Adipocyte (in vitro differentiated cells): ENCODE data around the gene ITPRIPL1.

ENCODE experiments used
- DNase-seq: peaks from one replicate; pipeline ENCODE4 v3.0.0-alpha.2; 2015; ENCODE audit warnings: low read depth
- H3K27me3 ChIP-seq: replicated peaks from 2 replicates; pipeline ENCODE4 v1.7.0; 2013; ENCODE audit warnings: mild to moderate bottlenecking, low read length, moderate library complexity; ENCODE audit not compliant: control insufficient read depth, insufficient read depth
- H3K36me3 ChIP-seq: 2 replicates; pipeline ENCODE4 v1.7.0; 2013; ENCODE audit warnings: low read length, mild to moderate bottlenecking, moderate library complexity; ENCODE audit not compliant: control insufficient read depth, insufficient read depth, severe bottlenecking
- H3K4me1 ChIP-seq: 2 replicates; pipeline ENCODE4 v1.7.0; 2013; ENCODE audit warnings: mild to moderate bottlenecking, low read length, moderate library complexity; ENCODE audit not compliant: control insufficient read depth, insufficient read depth
- H3K4me3 ChIP-seq: 2 replicates; pipeline ENCODE4 v1.7.0; 2013; ENCODE audit warnings: mild to moderate bottlenecking, low read length, moderate library complexity
- H3K9ac ChIP-seq: 2 replicates; pipeline ENCODE4 v1.7.0; 2013; ENCODE audit warnings: mild to moderate bottlenecking, low read length, moderate library complexity
- H3K9me3 ChIP-seq: 2 replicates; pipeline ENCODE4 v1.7.0; 2013; ENCODE audit warnings: mild to moderate bottlenecking, low read length, moderate library complexity; ENCODE audit not compliant: control insufficient read depth

Gene ITPRIPL1

GRCh38 chr2:96306370-96306769, 18.7 kb upstream of the ITPRIPL1 start:
- Histone ChIP-seq H3K36me3 (peaks cover 28% of the 10 kb centered on the region), H3K4me3 (peak overlapping the region; percentile 99)
- no peak for DNase-seq

GRCh38 chr2:96308248-96308647, 16.9 kb upstream of the ITPRIPL1 start:
- Histone ChIP-seq H3K4me1 (peaks cover 25% of the 10 kb centered on the region), H3K27me3 (no peaks in the 10 kb centered on the region), H3K4me3 (no peak overlapping the region), H3K9ac (no peak overlapping the region), H3K36me3 (peaks cover 9% of the 10 kb centered on the region), H3K9me3 (no peaks in the 10 kb centered on the region)
- DNase-seq: no peak

More at GRCh38 chr2:96306370-96306769, 18.7 kb upstream of the ITPRIPL1 start:
- Histone ChIP-seq H3K9ac (peak overlapping the region; percentile 92), H3K4me1 (peaks cover 18% of the 10 kb centered on the region), H3K9me3 (no peaks in the 10 kb centered on the region), H3K27me3 (no peaks in the 10 kb centered on the region)

DNA sequence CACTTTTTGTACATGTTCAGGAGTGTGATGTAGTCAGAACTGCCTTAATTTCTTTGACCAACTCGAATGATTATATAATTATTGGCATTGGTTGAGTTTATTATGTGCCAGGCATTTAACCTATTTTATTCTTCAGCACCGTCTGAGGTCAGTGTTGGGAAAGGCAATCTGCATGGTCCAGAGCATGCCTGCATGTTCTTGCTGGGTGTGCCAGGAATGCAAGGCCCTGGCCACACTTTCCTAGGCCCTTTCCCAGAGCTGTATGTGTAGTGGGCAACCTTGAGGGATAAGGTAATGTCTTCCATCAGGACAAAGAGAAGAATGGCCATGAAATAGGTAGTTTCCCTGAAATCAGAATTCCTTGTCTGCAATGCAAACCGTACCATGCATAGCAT, 10.1 kb upstream of the ITPRIPL1 start:
- no peak overlapping the region for H3K9ac ChIP-seq
- no peak overlapping the region for H3K4me3 ChIP-seq
- DNase-seq: no peak
- peaks cover 33% of the 10 kb centered on the region for H3K4me1 ChIP-seq
- H3K9me3 ChIP-seq: no peaks in the 10 kb centered on the region
- no peaks in the 10 kb centered on the region for H3K36me3 ChIP-seq
- no peaks in the 10 kb centered on the region for H3K27me3 ChIP-seq

- Histone ChIP-seq H3K9me3 (no peaks in the 10 kb centered on the region), H3K36me3 (no peaks in the 10 kb centered on the region), H3K4me1 (peaks cover 33% of the 10 kb centered on the region), H3K4me3 (peak overlapping the region; percentile 14), H3K9ac (peak overlapping the region; percentile 11), H3K27me3 (no peaks in the 10 kb centered on the region)
- DNase-seq: peak; percentile 48
These were observed 9.6 kb upstream of the ITPRIPL1 start for GRCh38 chr2:96315400-96316071.

GRCh38 chr2:96316999-96317398, 8.1 kb upstream of the ITPRIPL1 start:
- no peak overlapping the region for H3K4me3 ChIP-seq
- H3K4me1 ChIP-seq: peaks cover 42% of the 10 kb centered on the region
- H3K27me3 ChIP-seq: peaks cover 2% of the 10 kb centered on the region
- H3K9ac ChIP-seq: no peak overlapping the region
- H3K36me3 ChIP-seq: no peaks in the 10 kb centered on the region
- H3K9me3 ChIP-seq: no peaks in the 10 kb centered on the region
- DNase-seq: no peak

DNA sequence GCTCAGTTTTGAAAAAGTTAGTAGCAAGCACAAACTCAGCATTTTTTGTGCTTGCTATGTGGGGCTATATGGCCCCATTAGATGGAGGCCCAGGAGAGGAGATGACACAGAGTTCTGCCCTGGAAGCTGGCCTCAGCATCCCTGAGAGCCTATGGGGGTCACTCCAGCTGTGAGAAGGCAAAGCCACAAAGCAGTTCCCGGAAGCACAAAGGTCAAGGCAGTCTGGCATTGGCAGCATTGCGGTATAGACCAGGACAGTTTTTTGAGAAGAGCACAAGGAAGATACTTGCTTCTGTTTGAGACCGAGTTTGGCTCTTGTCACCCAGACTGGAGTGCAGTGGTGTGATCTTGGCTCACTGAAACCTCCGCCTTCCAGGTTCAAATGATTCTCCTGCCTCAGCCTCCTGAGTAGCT, 7.5 kb upstream of the ITPRIPL1 start:
- no peaks in the 10 kb centered on the region for H3K9me3 ChIP-seq
- H3K4me1 ChIP-seq: peaks cover 40% of the 10 kb centered on the region
- no peak overlapping the region for H3K4me3 ChIP-seq
- no peaks in the 10 kb centered on the region for H3K36me3 ChIP-seq
- no peak overlapping the region for H3K9ac ChIP-seq
- H3K27me3 ChIP-seq: peaks cover 4% of the 10 kb centered on the region
- DNase-seq: no peak

GRCh38 chr2:96318723-96319122, 6.4 kb upstream of the ITPRIPL1 start:
- no peaks in the 10 kb centered on the region for H3K9me3 ChIP-seq
- no peak overlapping the region for H3K9ac ChIP-seq
- peaks cover 31% of the 10 kb centered on the region for H3K4me1 ChIP-seq
- H3K27me3 ChIP-seq: peaks cover 12% of the 10 kb centered on the region
- DNase-seq: no peak
- H3K36me3 ChIP-seq: no peaks in the 10 kb centered on the region
- no peak overlapping the region for H3K4me3 ChIP-seq

GRCh38 chr2:96319396-96319795, 5.7 kb upstream of the ITPRIPL1 start:
- peaks cover 26% of the 10 kb centered on the region for H3K4me1 ChIP-seq
- DNase-seq: no peak
- H3K9ac ChIP-seq: no peak overlapping the region
- H3K36me3 ChIP-seq: no peaks in the 10 kb centered on the region
- no peak overlapping the region for H3K4me3 ChIP-seq
- H3K9me3 ChIP-seq: no peaks in the 10 kb centered on the region
- peaks cover 15% of the 10 kb centered on the region for H3K27me3 ChIP-seq

GRCh38 chr2:96320326-96320725, 4.8 kb upstream of the ITPRIPL1 start:
- Histone ChIP-seq H3K36me3 (no peaks in the 10 kb centered on the region), H3K9ac (no peak overlapping the region), H3K4me1 (peaks cover 18% of the 10 kb centered on the region), H3K4me3 (no peak overlapping the region), H3K27me3 (peaks cover 15% of the 10 kb centered on the region), H3K9me3 (no peaks in the 10 kb centered on the region)
- no peak for DNase-seq

DNA sequence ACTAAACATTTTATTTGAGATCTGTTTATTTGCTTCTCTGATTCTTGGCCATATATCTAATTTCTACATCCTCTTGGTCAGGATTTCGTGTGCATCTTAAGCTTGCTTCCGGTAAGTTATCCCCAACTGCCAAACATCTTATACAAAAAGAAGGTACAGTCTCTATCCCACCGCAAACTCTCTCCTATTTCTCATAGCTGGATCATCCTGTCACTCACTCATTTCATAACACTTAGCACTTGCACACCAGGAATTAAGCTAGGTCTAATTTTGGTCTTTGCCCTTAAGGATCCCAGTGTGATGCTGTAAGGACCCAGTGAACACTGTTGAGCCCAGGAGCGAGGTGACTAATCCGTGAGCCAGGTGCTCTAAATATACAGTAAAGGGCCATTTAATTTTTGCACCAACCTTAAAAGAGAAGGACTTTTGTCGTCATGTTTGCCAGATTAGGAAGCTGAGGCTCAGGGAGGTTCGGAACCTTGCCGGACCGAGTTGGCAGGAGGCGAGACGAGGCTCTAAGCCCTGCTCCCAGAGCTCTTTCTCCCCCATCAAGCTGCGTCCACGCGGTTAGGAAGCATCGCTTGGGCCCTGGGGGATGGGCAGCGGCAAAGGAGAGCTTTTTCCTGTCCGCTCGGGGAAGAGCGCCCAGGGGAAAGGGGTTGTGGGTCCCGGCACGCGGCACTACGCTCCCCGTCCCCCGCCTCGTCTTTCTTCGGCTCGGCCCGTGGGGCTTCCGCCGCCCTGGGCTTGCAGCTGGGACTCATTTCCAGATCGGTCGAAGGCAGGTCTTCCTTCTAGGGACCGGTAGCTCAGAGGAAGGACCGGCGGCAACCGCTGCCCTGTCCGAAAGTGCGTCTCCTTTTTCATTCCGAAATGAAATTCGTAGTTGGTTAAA, 4.1 kb upstream of the ITPRIPL1 start:
- peak; percentile 63 for DNase-seq
- Histone ChIP-seq H3K4me3 (peak overlapping the region; percentile 84), H3K4me1 (peaks cover 17% of the 10 kb centered on the region), H3K9me3 (no peaks in the 10 kb centered on the region), H3K9ac (peak overlapping the region; percentile 46), H3K27me3 (peaks cover 22% of the 10 kb centered on the region), H3K36me3 (no peaks in the 10 kb centered on the region)

DNA sequence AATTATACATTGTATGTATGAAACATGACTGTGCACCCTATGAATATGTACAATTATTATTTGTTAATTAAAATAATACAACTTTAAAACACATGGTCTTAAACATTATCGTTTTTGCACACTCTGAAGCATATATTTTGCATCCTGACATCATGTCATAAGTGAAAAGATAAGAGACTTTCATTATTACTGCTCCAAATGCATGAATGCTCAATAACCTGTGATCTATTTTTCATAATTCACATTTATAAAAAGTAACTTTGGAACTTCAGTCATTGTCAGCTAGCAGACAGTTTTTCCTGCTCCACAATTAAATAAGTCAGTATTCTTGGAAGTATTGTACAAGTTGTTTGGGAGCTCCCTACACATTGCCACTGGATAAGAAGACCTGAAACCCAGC, 1.3 kb upstream of the ITPRIPL1 start:
- H3K9me3 ChIP-seq: no peaks in the 10 kb centered on the region
- no peak overlapping the region for H3K4me3 ChIP-seq
- H3K4me1 ChIP-seq: peaks cover 14% of the 10 kb centered on the region
- peaks cover 24% of the 10 kb centered on the region for H3K27me3 ChIP-seq
- no peaks in the 10 kb centered on the region for H3K36me3 ChIP-seq
- no peak for DNase-seq
- no peak overlapping the region for H3K9ac ChIP-seq
